H1 (cell line): ENCODE measurements around the gene POP5. TPM values are rescaled to one million over a fixed set of nuclear protein-coding genes. Genes with fewer than 3 reads are reported as not detected.

Experiments used
- FOSL1 ChIP-seq: IDR thresholded peaks from 2 replicates; pipeline ENCODE4 v1.6.1; 2011; ENCODE audit warnings: mild to moderate bottlenecking, low read depth, low read length, moderate library complexity; ENCODE audit not compliant: insufficient read depth
- GABPA ChIP-seq: IDR thresholded peaks from 2 replicates; pipeline ENCODE4 v1.6.1; 2011; ENCODE audit warnings: mild to moderate bottlenecking, low read length, moderate library complexity, borderline replicate concordance; ENCODE audit not compliant: insufficient read depth
- SIRT6 ChIP-seq: IDR thresholded peaks from one replicate; pipeline ENCODE4 v1.7.1; 2012; ENCODE audit warnings: low read length, inconsistent platforms
- polyA plus RNA-seq, 7 experiments: library from polyadenylated mRNA; depleted of rRNA in 3 of 7; stranded (reverse) in 5 of 7; unstranded in 2 of 7; fragments of >200 nt in 5 of 7; fragments of 200-250 nt in 2 of 7; gene quantifications; 1 replicate in 5 of 7; 2 replicates in 1 of 7; 4 replicates in 1 of 7; pipeline versions ENCODE4 v1.2.1 to v1.2.3, GENCODE V29; 2011 to 2013; ENCODE audit warnings: missing spikeins in 2 of 7, mixed read lengths in 2 of 7
- total RNA-seq: library from RNA; stranded (reverse); fragmentation: NEBNext Ultra II Directional; extraction: Animal tissue kit (Norgen Biotek cat#: 25700); gene quantifications from 2 replicates; pipeline ENCODE4 v1.2.1, GENCODE V29; 2021

Gene POP5
- total and polyA plus RNA-seq, 2 of the 8 experiments (the other 6 are each of a cell fraction or from before 2014, with no cell fraction given), result 59.7 to 124 TPM

DNA sequence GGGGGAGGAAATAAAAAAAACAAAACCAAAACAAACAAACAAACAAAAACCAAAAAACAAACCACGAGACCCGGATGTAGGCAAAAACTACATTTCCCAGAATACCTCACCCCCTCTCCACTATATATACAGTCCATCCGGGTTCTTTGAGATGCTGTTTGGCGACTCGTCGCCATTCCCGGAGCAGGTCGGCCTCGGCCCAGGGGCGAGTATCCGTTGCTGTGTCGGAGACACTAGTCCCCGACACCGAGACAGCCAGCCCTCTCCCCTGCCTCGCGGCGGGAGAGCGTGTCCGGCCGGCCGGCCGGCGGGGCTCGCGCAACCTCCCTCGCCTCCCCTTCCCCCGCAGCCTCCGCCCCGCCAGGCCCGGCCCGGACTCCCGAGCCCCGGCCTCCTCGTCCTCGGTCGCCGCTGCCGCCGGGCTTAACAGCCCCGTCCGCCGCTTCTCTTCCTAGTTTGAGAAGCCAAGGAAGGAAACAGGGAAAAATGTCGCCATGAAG lies 46.9 kb downstream of the POP5 start, which contains the start of gene RNF10 (continued):
- TF ChIP-seq GABPA (no peak), SIRT6 (no peak), FOSL1 (no peak)
- TF ChIP-seq, all 59 proteins: peak for 14
